Eye (tissue), 1 donor: ENCODE measurements around the gene NFX1.
"Not testable (repeated sequence)": the region's sequence is repeated elsewhere in the genome, so short reads cannot be mapped to it uniquely, and the experiment has no call there.

Experiments used
- DNase-seq: peaks from one replicate; pipeline ENCODE4 v3.0.0-alpha.2; 2015

The NFX1 gene

DNA sequence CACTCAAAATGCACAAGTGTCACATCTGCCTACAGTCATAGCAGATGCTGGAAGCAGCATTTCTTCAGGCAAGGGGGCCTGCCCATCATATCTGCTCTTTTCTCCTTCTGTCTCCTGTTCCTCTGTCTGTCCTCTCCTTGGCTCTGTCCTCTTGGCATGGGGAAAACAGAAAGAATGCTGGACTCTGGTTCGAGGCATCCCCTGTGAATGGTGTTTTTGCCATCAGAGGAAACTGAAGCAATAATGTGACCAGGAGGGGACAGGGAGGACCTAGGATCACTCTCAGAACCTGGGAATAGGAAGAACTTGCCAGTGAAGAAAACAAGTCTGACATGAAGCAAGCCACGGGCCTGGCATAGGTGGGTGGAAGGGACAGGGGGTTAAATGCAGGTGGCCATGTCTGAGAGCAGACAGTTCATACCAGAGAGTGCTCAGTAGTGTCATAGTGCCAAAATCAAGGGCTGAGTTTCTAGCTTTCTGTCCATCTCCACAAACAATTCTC lies 76.7 kb downstream of the NFX1 start:
- no peak for DNase-seq

DNA sequence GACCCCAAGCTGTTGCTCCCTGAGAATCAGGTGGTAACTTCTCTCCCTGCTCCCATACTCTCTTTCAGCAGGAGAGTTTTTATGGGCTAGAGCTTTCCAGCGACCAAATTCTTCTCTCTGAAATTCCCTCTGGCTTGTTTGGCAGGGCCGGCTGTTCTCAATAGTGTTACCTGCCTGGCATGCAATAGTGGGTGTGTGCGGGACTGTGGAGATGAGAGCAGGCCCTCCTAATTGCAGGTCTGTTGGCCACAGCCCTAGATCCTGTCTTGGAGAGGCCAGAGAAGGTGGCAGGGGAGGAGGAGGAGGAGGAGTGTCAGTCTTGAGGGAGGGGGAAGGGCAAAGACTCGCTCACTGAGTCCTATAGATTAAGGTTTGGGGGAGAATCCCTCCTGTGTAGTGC lies 82.6 kb downstream of the NFX1 start:
- DNase-seq: no peak

DNA sequence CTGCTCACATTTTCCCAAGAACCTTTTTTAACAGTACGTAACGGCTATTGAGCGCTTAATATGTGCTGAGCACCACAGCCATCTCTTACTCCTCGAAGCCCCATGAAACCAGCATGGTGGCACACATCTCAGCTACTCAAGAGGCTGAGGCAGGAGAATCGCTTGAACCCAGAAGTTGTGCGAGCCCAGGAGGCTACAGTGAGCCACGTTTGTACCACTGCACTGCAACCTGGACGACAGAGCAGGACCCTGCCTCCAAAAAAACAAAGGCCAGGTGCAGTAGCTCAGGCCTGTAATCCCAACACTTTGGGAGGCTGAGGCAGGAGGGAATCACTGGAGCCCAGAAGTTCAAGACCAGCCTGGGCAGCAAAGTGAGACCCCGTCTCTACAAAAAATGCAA lies 83.9 kb downstream of the NFX1 start:
- DNase-seq: no peak

DNA sequence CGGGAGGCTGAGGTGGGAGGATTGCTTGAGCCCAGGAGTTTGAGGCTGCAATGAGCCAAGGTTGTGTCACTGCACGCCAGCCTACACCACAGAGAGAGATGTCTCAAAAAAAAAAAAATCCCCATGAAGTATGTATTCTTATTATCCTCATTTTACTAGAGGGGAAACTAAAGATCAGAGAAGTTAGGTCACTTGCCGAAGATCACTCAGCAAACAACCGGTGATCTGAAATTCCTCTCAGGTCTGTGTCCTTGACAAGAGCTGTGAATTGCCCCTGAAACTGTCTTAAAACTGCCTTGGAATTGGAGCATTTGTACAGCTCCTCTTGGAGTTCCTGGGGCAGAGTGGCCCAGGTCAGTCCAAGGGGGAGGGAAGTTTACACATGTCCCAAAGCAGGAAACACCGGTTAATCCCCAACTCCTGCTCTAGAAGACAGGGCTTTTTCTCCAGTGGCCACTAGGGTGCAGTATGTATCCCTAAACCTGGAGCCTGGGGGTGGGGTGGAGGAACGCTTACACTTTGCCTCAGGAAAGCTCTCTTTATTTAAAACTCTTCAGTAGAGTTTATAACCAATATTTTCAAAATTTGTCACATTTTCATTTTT lies 84.4 kb downstream of the NFX1 start:
- peak; percentile 91 for DNase-seq

DNA sequence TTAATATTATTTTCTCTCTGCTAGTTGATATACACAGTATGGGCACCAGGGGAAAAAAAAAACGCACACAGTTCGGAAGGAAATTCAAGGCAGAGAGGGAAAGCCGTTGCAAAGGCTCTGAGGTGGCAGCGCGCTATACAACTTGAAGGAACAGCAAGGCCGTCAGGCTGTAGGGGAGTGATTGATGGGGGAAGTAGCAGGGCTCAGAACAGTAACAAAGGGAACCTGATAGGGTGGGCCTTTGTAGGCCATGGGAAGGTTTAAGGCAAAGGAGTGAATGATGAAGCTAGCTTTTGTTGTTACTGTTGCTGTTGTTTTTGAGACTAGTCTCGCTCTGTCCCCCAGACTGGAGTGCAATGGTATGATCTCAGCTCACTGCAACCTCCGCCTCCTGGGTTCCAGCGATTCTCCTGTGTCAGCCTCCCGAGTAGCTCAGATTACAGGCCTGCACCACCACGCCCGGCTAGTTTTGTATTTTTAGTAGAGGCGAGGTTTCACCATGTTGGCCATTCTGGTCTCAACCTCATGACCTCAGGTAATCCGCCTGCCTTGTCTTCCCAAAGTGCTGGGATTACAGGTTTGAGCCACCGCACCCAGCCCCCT lies 85.0 kb downstream of the NFX1 start:
- DNase-seq: no peak

DNA sequence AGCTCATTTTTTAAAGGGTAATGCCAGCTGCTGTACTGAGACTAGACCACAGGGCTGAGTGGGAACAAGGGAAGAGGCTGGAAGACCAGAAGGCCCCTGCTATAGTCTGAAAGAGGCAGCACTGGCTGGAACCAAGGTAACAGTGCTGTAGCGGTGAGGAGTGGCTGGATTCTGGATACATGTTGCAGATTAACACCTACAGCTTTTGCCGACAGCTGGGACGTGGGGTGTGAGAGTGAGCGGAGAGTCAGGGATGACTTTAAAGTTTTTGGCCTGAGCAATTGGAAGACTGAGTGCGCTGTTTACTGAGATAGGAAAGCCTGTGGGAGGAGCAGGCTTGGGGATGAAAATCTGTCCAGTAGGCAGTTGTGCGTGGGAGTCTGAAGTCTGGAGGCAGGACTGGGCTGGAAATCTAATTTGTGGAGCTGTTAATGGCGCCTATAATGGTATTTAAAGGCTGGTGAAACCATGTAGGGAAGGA lies 85.6 kb downstream of the NFX1 start:
- DNase-seq: no peak

DNA sequence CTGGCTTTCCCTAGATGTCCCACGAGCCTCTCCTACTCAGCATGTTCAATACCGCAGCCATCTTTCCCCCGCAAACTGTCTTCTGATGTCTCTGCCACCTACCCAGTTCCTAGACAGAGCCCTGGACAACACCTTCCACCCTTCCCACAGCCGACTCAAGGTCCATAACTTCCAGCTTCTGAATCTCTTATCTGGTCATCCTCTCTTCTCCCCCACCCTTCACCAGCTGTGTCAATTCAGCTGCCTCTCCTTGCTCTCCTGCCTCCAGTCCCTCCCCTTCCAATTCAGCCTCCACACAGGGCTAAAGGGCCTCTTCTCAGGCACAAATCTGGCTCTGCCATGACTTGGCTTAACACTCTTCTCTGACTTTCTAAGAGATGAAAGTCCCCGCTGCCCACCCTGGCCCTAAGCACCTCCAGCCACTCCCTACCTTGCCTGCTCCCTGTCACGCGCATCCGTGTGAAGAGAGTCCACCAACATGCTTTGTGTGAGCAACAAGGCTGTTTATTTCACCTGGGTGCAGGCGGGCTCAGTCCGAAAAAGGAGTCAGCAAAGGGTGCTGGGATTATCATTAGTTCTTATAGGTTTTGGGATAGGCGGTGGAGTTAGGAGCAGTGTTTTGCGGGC lies 86.9 kb downstream of the NFX1 start:
- no peak for DNase-seq

DNA sequence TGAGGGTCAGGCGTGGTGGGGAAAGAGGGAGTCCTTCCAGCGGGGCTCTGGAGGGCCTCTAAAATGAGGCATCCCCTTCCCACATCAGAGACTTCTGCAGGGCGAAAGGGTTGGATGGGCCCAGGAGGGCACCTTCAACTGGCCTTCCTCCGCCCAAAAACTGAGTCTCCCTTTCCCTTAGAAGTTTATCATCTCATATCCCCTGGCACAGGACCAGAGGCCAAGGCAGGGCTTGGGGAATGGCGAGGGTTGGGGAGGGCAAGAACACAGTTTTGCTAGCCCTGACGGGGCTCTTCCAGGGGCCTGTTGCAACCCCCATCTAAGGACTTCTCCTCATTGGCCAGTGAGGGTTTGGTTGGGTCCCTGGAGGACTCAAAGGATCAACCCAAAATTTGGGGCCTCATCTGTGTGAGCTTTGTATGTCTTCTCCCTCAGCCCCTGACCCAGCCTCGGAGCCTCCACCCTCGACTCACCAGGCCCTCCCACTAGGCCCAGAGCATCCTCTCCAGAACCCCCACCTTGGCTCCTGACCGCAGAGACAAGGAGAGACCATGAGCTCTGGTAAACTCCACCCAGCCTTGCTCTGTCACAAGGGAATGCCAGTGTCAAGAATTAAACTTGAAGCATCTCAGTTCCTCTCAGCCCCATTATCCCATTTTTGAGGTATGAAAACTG lies 87.9 kb downstream of the NFX1 start:
- DNase-seq: no peak

DNA sequence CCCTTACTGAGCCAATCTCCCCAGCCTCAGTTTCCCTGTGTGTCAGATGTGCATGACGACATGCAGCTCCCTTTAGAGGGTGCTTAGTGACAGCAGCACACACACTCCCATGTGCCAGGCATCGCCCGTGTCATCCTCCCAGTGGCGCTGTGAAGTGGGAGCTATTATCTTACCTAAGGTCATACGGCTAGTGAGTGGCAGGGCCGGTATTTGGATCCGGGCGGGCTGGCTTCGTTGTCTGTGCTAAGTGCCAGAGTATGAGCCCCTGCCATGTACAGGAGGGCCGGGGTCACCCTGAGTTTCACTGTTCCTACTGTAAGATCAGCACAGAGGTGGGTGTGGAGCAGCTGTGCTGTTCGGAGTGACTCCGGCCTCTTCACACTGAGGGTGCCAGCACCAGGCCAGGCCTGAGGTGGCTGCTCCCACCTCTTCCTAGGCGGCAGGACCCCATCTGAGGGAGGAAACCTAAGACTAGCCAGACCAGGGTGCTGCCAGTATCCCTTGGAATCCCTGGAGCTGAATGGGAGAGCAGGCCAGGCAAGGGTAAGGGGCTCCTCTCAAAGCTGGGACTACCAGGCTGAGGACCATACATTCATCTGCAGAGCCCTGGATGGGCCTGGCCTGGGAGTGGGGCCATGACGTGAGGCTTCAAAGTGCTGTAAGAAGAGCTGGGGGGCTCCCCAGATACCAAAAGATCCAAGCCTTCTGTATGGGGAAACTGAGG lies 89.5 kb downstream of the NFX1 start:
- no peak for DNase-seq

DNA sequence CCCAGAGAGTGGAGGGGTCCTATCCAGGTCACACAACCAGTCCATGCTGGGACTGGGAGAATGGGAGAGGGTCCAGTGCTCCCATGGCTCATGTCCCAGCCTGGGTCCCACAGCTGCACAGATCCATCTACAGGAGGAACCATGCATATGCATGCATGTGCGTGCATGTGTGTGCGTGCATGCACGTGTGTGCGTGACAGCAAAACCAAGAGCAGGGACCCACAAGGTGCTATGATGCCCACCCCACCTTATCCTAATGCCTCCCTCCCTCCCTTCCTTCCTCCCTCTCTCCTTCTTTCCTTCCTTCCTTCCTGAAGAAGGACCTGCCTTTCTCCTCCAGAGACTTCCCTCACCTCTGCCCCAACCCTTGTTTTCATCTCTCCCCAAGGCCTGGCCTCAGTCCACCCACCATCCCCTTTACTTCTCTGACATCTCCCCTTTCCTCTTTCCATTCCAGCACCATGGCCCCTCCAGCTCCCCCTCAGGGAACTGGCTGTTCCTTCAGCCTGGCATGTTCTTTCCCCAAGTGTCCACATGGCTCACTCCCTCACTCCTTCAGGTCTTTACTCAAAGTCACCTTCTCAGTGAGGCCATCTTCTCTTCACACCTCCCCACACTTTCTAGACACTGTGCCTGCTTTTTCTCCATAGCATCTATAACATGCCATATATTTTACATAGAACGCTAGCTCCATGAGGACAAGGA lies 90.2 kb downstream of the NFX1 start:
- DNase-seq: no peak

DNA sequence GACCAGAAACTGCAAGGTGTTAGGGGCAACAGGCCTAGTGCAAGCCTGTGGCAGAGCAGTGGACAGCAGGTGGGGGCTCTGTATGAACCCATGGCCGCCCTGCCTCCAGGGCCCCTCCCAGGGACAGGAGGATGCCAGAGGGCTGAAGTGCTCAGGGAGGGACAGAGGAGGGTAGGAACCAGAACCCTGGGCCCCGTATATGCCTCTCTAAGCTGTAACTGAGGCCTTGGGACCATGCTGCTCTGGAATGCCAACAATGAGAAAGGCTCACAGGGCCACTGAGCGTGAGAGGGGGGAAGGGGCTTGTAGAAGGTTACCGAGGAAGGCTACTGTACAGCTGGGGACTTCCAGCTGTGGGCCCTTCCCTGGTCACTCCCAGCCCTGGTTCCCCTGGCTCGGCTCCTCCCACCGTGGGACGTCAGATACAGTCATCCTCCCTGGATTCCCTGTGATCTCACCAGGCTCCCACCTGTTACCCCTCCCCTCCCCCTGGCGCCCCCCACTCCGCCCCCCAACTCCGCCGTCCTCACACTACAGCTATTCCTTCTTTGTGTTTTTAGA lies 91.0 kb downstream of the NFX1 start:
- DNase-seq: peak; percentile 63

DNA sequence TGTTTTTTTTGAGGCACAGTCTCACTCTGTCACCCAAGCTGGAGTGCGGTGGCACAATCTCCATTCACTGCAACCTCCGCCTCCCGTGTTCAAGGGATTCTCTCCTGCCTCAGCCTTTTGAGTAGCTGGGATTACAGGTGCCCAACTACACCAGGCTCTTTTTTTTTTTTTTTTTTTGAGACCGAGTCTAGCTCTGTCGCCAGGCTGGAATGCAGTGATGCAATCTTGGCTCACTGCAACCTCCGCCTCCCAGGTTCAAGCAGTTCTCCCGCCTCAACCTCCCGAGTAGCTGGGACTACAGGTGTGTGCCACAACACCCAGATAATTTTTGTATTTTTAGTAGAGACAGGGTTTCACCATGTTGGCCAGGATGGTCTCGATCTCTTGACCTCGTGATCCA lies 92.1 kb downstream of the NFX1 start:
- DNase-seq: not testable (repeated sequence)

DNA sequence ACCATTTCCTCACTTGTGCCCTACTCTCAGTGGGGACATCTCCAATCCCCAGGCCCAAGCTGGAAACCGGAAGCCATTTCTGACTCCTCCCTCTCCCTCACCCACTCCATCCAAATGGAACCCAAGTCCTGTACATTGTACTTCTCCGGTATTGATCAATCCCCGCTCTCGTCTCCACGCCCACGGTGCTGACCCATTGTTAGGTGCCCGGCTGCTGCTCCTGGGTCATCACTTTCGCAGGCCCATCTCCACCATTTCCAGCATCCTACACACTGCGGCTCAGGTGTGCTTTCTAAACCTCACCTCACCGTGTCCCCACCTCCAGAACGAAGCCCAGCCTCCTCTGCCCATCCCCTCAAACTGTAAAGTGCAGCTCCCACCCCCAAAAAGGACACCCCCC lies 93.1 kb downstream of the NFX1 start:
- DNase-seq: not testable (repeated sequence)

DNA sequence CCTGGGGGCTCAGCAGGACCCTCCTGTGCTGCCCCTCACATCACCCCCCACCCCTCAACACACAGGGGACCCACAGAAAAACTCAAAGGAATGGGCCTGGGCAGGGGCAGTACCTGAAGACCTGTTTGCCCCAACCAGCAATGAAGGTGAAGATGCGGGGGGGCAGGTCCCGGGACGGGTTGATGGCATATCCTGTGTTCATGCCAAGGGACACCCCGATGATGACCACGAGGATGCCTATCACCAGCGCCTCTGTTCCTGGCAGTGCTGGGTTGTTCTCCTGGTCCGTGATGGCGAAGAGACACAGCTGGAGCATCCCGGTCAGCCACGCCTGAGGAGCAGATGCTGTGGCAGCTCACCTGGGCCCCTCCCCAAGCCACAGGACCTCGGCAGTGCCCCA lies 95.2 kb downstream of the NFX1 start:
- DNase-seq: not testable (repeated sequence)

DNA sequence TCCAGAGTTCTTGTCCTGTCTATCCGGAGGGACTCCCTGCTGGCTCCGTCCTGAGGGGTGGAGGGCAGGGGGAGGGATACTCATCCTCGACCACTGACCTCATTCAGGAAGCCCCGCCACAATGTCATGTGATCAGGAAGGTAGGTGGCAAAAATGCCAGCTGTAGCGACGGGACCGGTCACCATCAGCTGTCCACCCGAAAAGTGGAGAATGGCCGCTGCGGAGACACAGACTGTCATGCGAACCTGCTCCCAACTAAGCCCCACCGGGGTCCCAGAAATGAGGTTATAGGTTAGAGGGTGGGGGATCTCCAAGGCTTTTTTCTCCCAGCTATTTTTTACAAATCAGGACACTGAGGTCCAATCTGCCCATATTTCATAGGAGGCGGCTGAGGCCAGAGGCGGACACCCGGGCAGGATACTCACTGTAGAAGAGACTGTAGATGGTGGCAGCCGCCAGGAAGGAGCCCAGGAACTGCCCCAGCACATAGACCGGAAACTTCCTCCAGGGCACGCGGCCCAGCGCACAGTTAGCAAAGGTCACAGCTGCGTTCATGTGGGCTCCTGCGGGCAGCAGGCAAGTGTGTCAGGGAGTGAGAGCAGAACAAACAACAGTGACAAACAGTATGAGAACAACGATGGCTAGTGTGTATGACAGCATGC lies 95.8 kb downstream of the NFX1 start:
- DNase-seq: not testable (repeated sequence)

DNA sequence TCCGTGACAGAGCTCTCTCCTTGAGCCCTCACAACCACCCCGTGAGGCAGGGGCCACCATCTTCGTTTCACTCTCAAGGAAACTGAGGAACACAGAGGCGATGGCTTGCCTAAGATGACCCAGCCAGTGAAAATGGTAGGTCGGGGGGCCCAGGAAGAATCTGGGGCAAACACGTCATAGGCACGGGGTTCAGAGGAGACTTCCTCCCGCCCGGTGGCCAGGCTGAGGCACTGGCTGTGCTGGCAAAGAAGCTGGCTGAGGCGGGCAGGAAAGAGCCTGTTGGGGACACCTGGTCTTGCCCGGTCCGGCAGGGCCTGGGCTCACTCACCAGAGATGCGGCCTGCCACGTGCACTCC lies 96.3 kb downstream of the NFX1 start:
- not testable (repeated sequence) for DNase-seq

DNA sequence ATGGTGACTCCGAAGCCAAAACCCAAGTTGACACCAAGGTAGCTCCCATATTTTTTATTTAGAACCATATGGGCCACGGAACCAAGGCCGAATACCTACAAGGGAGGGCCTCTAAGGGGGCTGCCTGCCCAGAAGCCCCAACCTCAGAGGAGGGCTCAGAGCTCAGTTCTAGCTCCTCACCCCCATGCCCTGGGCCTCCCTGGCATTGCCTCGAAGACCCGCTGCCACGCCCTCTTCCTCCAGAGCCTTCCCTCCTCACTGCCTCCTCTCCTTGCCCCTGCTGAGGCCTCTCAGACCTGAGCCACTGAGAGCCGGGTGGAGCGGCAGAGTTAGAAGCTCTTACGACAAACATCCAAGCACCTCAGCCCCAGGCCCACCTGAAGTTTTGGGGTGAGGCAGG lies 96.7 kb downstream of the NFX1 start:
- not testable (repeated sequence) for DNase-seq

DNA sequence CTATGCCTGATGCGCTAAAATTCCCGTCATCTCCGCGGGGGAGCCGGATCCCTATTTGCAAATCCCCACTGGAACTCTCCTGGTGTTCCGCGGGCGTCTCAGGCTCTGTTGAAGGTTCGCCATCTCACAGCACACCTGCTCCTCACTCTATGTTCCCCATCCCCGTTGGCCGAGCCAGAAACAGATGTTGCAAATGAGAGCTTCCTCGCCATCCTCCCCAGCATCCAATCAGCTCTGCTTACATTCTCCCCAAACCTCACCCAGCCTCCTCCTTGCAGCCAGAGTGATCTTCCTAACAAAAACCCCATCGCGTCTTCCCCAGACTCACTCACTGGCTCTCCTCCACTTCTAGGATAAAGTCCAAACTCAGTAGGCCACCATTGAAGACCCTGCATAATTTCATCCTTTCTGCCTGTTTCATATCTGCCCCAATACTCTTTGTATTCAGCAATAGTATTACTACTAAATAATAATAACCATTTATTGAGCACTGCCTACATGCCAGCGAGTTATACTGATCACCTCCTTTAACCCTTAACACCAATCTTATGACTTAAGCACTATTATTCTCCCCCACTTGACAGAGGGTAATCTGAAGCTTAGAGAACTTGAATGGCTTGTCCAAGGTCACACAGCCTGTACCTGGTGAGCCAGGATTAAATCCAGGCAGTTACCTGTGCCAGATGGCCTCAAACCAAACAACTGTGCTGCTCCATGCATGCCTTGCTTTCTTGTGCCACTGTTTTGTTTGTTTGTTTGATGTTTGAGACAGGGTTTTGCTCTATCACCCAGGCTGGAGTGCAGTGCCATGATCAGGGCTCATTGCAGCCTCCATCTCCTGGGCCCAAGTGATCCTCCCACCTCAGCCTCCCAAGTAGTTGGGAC lies 98.0 kb downstream of the NFX1 start:
- DNase-seq: no peak

DNA sequence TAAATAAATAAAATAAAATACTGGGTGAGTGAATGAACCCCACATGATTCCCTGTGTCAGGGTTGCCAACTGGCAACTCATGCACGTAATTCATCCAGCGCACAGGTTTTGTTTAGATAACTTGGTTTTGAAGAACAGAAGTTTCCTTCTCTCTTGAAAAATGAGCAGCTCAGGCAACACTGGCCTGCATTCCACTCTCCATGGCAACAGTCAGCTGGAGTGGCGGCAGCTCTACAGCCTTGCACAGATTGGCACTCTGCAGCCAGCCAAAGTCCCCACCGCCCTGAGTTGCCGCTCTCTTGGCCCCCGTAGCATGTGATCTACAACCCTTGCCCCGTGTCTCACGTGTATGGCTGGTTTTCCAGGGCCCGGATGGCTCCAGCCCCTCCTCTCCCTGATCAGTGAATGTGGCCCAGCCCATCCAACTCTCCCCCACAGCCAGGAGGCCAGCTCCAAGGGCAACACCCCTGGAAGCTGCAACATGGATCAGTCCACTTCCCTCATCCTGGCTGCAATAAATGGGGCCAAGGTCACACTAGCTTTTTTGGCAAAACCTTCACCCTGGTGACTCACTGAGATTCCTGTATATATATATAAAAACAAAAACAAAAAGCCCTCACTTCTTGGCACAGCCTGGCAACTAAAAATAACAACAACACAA lies 100.9 kb downstream of the NFX1 start:
- DNase-seq: peak; percentile 87

DNA sequence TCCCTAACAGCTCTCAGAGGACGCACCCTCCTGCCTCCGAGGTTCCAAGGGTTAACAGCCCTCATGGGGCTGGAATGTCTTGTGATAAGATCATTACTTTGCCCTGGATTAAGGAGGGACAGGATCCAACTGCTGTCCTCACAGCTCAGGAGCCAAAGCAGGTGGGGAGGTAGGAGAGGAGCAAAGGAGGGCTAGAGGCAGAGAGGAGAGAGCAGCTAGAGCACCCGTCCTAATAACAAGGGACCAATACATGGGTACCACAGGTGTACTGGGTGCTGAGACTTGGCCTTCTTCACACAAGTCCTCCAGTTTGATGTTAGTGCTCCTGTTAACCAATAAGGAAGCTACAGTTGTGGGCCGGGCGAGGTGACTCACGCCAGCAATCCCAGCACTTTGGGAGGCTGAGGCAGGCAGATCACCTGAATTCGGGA lies 102.3 kb downstream of the NFX1 start:
- DNase-seq: not testable (repeated sequence)
